Mononuclear cell (primary cell): ENCODE results near the gene KIF17. TPM values are rescaled to one million over a fixed set of nuclear protein-coding genes. Genes with fewer than 3 reads are reported as not detected.
"Not testable (repeated sequence)": the region's sequence is repeated elsewhere in the genome, so short reads cannot be mapped to it uniquely, and the experiment has no call there.

Experiments used
- H3K27me3 ChIP-seq: 2 replicates; pipeline ENCODE4 v1.6.0; 2011; ENCODE audit warnings: low read length, control low read depth; ENCODE audit not compliant: insufficient read depth
- H3K4me1 ChIP-seq: 2 replicates; pipeline ENCODE4 v1.5.1; 2011; ENCODE audit warnings: mild to moderate bottlenecking, low read length, control low read depth; ENCODE audit not compliant: insufficient read depth
- H3K4me3 ChIP-seq: 2 replicates; pipeline ENCODE4 v1.5.1; 2011; ENCODE audit warnings: mild to moderate bottlenecking, low read length, moderate library complexity
- H3K9me3 ChIP-seq: 2 replicates; pipeline ENCODE4 v1.5.1; 2011; ENCODE audit warnings: low read depth, mild to moderate bottlenecking, control low read depth, low read length
- total RNA-seq: library from RNA; depleted of rRNA; stranded (reverse); fragments of >200 nt; gene quantifications from one replicate; pipeline ENCODE4 v1.2.3, GENCODE V29; 2012

Gene KIF17
- total RNA-seq, 1 donor: under 0.01 TPM

- Histone ChIP-seq H3K4me1 (peaks cover 8% of the 10 kb centered on the region), H3K4me3 (no peak overlapping the region), H3K9me3 (no peaks in the 10 kb centered on the region), H3K27me3 (no peaks in the 10 kb centered on the region)
Observed at GRCh38 chr1:20693623-20694022, 24.2 kb downstream of the KIF17 start.

GRCh38 chr1:20691872-20692271 is 25.9 kb downstream of the KIF17 start:
- no peaks in the 10 kb centered on the region for H3K27me3 ChIP-seq
- H3K4me1 ChIP-seq: peaks cover 5% of the 10 kb centered on the region
- no peak overlapping the region for H3K4me3 ChIP-seq
- no peaks in the 10 kb centered on the region for H3K9me3 ChIP-seq

- H3K27me3 ChIP-seq: no peaks in the 10 kb centered on the region
- no peaks in the 10 kb centered on the region for H3K9me3 ChIP-seq
- H3K4me1 ChIP-seq: no peaks in the 10 kb centered on the region
- no peak overlapping the region for H3K4me3 ChIP-seq
Observed at GRCh38 chr1:20689645-20690056, 28.2 kb downstream of the KIF17 start.

- H3K4me1 ChIP-seq: peaks cover 9% of the 10 kb centered on the region
- H3K9me3 ChIP-seq: no peaks in the 10 kb centered on the region
- H3K4me3 ChIP-seq: no peak overlapping the region
- no peaks in the 10 kb centered on the region for H3K27me3 ChIP-seq
Observed at GRCh38 chr1:20686883-20687725, 30.7 kb downstream of the KIF17 start.

- peaks cover 12% of the 10 kb centered on the region for H3K4me1 ChIP-seq
- H3K4me3 ChIP-seq: no peak overlapping the region
- H3K9me3 ChIP-seq: no peaks in the 10 kb centered on the region
- no peaks in the 10 kb centered on the region for H3K27me3 ChIP-seq
Observed at GRCh38 chr1:20685741-20686140, 32.1 kb downstream of the KIF17 start.

- Histone ChIP-seq H3K9me3 (no peaks in the 10 kb centered on the region), H3K27me3 (no peaks in the 10 kb centered on the region), H3K4me1 (peaks cover 12% of the 10 kb centered on the region), H3K4me3 (no peak overlapping the region)
Observed at GRCh38 chr1:20685099-20685662, 32.6 kb downstream of the KIF17 start.

- H3K9me3 ChIP-seq: no peaks in the 10 kb centered on the region
- peaks cover 13% of the 10 kb centered on the region for H3K4me1 ChIP-seq
- no peak overlapping the region for H3K4me3 ChIP-seq
- no peaks in the 10 kb centered on the region for H3K27me3 ChIP-seq
Observed at GRCh38 chr1:20684651-20685050, 33.2 kb downstream of the KIF17 start.

GRCh38 chr1:20684050-20684620 is 33.7 kb downstream of the KIF17 start:
- H3K4me1 ChIP-seq: peaks cover 18% of the 10 kb centered on the region
- no peaks in the 10 kb centered on the region for H3K27me3 ChIP-seq
- no peak overlapping the region for H3K4me3 ChIP-seq
- H3K9me3 ChIP-seq: no peaks in the 10 kb centered on the region

GRCh38 chr1:20683614-20684013 is 34.2 kb downstream of the KIF17 start:
- H3K4me1 ChIP-seq: peaks cover 23% of the 10 kb centered on the region
- H3K9me3 ChIP-seq: no peaks in the 10 kb centered on the region
- no peak overlapping the region for H3K4me3 ChIP-seq
- H3K27me3 ChIP-seq: no peaks in the 10 kb centered on the region

- H3K9me3 ChIP-seq: no peaks in the 10 kb centered on the region
- peaks cover 26% of the 10 kb centered on the region for H3K4me1 ChIP-seq
- H3K27me3 ChIP-seq: no peaks in the 10 kb centered on the region
- H3K4me3 ChIP-seq: no peak overlapping the region
Observed at GRCh38 chr1:20682571-20683236, 35.1 kb downstream of the KIF17 start.

- Histone ChIP-seq H3K27me3 (no peaks in the 10 kb centered on the region), H3K9me3 (no peaks in the 10 kb centered on the region), H3K4me3 (no peak overlapping the region), H3K4me1 (peaks cover 26% of the 10 kb centered on the region)
Observed at GRCh38 chr1:20681999-20682398, 35.8 kb downstream of the KIF17 start.

GRCh38 chr1:20680269-20680668 is 37.5 kb downstream of the KIF17 start:
- H3K4me3 ChIP-seq: no peak overlapping the region

GRCh38 chr1:20678599-20678998 is 39.2 kb downstream of the KIF17 start:
- H3K4me1 ChIP-seq: peaks cover 26% of the 10 kb centered on the region
- no peaks in the 10 kb centered on the region for H3K27me3 ChIP-seq
- no peak overlapping the region for H3K4me3 ChIP-seq
- H3K9me3 ChIP-seq: no peaks in the 10 kb centered on the region

More at GRCh38 chr1:20680269-20680668, 37.5 kb downstream of the KIF17 start:
- no peaks in the 10 kb centered on the region for H3K27me3 ChIP-seq
- H3K9me3 ChIP-seq: no peaks in the 10 kb centered on the region
- peaks cover 26% of the 10 kb centered on the region for H3K4me1 ChIP-seq

GRCh38 chr1:20673626-20674025 is 44.2 kb downstream of the KIF17 start:
- H3K27me3 ChIP-seq, H3K9me3 ChIP-seq: not testable (repeated sequence)

GRCh38 chr1:20672265-20672632 is 45.6 kb downstream of the KIF17 start:
- no peaks in the 10 kb centered on the region for H3K27me3 ChIP-seq
- H3K9me3 ChIP-seq: no peaks in the 10 kb centered on the region
- H3K4me3 ChIP-seq: no peak overlapping the region
- H3K4me1 ChIP-seq: no peaks in the 10 kb centered on the region

More at GRCh38 chr1:20673626-20674025, 44.2 kb downstream of the KIF17 start:
- not testable (repeated sequence) for H3K4me3 ChIP-seq, H3K4me1 ChIP-seq
